GM12873 (cell line): ENCODE data around the gene PRPF8.

Source experiments
- CTCF ChIP-seq: IDR thresholded peaks from 2 replicates; pipeline ENCODE4 v1.5.1; 2012; ENCODE audit warnings: low read depth, mild to moderate bottlenecking, moderate library complexity, low read length, control low read depth; ENCODE audit not compliant: insufficient read depth; ENCODE audit errors: missing control alignments

Gene PRPF8

GRCh38 chr17:1620486-1620885 is 64.2 kb downstream of the PRPF8 start:
- no peak for TF ChIP-seq CTCF

- no peak for TF ChIP-seq CTCF
Measured at GRCh38 chr17:1617620-1618174, 67.0 kb downstream of the PRPF8 start.

GRCh38 chr17:1616101-1616500 is 68.6 kb downstream of the PRPF8 start:
- TF ChIP-seq CTCF: no peak

- no peak for TF ChIP-seq CTCF
Measured at GRCh38 chr17:1612400-1612799, 72.3 kb downstream of the PRPF8 start.

- no peak for TF ChIP-seq CTCF
Measured at GRCh38 chr17:1611715-1612114, 73.0 kb downstream of the PRPF8 start.

- TF ChIP-seq CTCF: no peak
Measured at GRCh38 chr17:1608676-1609075, 76.0 kb downstream of the PRPF8 start.

GRCh38 chr17:1607971-1608320 is 76.7 kb downstream of the PRPF8 start:
- TF ChIP-seq CTCF: no peak

- no peak for TF ChIP-seq CTCF
Measured at GRCh38 chr17:1606352-1606985, 78.2 kb downstream of the PRPF8 start.
